Activated naive CD8-positive, alpha-beta T cell (primary cell): ENCODE results near the gene CFAP100.

Experiments used
- H3K27ac Mint-ChIP-seq: one replicate; pipeline ENCODE4 v1.8.0; 2021; ENCODE audit warnings: mixed read lengths
- H3K27me3 Mint-ChIP-seq: one replicate; pipeline ENCODE4 v1.8.0; 2021; ENCODE audit warnings: mixed read lengths
- H3K36me3 Mint-ChIP-seq: one replicate; pipeline ENCODE4 v1.8.0; 2021; ENCODE audit warnings: mixed read lengths
- H3K4me1 Mint-ChIP-seq: one replicate; pipeline ENCODE4 v1.8.0; 2021; ENCODE audit warnings: low read depth, mixed read lengths
- H3K4me3 Mint-ChIP-seq: one replicate; pipeline ENCODE4 v1.8.0; 2021; ENCODE audit warnings: mild to moderate bottlenecking, mixed read lengths
- H3K9me3 Mint-ChIP-seq: one replicate; pipeline ENCODE4 v1.8.0; 2021; ENCODE audit warnings: low read depth, mixed read lengths

Gene CFAP100

DNA sequence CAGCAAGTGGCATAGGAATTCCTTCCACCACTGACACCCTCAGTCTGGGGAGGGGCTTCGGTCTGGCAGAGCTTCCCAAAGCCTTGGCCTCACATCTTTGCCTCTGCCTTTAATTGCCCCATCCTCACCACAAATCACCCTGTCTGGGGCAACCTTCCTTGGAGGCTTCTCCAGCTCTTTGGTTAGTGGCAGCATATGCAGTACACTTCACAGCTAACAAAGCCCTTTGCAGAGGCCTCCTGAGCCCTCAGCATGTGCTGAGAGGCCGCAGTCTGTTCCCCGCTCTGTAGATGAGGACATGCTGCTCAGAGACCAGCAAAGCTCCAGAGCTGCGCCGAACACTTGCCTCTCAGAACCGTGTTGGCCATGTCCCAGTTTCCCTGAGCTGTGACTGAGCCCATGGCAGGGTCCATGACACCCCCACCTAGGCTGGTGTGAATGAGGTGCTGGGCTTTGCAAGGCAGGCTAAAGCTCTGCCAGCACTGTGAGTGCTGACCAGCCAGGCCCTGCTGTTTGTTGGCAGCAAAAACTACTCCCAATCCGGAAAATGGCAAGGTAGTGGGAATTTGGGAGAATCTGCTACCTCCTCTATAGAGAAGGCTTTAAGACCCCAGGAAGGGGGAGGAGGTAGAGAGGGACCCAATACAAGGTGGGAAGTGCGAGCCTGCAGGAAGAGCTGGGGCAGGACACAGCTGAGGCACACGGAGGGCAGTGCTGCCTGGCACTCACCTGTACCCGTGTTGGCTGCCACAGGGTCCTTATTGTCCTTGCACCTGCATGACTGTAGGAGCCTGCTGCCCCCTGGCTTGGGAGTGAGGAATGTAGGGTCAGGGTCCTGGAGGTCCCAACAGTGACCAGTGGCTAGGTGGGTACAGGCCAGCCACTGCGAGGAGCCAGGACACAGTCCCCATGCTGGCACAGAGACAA lies 29.1 kb upstream of the CFAP100 start:
- no peaks in the 10 kb centered on the region for H3K9me3 Mint-ChIP-seq
- H3K27me3 Mint-ChIP-seq, result peaks cover 8% of the 10 kb centered on the region
- H3K27ac Mint-ChIP-seq, result no peak overlapping the region
- no peaks in the 10 kb centered on the region for H3K36me3 Mint-ChIP-seq
- H3K4me1 Mint-ChIP-seq, result no peaks in the 10 kb centered on the region
- H3K4me3 Mint-ChIP-seq, result no peak overlapping the region

DNA sequence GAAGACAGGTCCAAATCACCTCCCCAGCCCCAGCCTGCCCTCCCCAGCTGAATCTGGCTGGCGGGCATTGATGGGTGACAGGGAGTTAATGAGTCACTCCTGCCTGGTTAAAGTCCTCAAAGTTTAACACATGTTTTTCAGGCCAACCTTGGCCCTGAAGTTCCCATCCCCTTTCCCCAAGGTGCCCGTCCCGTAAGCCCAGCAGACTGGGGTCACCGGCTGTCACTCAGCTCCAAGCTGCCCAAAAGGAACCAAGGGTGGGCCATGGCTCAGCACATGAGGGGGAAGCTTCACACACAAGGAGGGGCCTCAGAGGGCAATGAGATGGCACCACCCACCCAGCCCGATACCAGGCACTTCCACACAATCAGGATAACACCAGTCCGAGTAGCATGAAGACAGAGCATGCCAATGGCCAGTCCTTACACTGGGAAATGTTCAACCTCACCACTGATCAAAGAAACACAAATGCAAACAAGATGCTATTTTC lies 27.3 kb upstream of the CFAP100 start:
- Mint-ChIP-seq H3K36me3 (no peaks in the 10 kb centered on the region), H3K9me3 (no peaks in the 10 kb centered on the region), H3K27ac (no peak overlapping the region), H3K4me3 (no peak overlapping the region), H3K4me1 (no peaks in the 10 kb centered on the region), H3K27me3 (peaks cover 1% of the 10 kb centered on the region)

- Mint-ChIP-seq H3K27me3 (no peaks in the 10 kb centered on the region), H3K4me3 (no peak overlapping the region), H3K27ac (no peak overlapping the region), H3K36me3 (no peaks in the 10 kb centered on the region), H3K9me3 (no peaks in the 10 kb centered on the region), H3K4me1 (no peaks in the 10 kb centered on the region)
These were observed 25.2 kb upstream of the CFAP100 start for GRCh38 chr3:126369490-126369889.

DNA sequence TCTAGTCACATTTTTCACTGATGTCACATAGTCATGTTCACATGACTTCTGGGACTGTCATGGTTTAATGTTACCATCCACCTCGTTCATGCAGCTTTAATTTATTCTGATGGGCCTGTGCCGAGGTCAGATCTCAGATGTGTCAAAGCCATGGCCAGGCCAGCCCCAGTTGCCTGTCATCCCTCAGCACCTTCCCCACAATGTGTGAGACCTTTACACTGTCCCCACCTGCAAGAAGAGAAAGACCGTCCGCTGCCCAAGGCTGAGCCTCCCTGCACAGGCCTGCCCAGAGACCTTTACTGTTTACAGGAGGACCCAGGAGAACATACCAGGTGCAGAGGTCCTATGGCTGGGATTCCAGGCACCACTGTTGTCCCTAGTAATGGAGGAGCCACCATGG lies 24.7 kb upstream of the CFAP100 start:
- H3K27me3 Mint-ChIP-seq, result no peaks in the 10 kb centered on the region
- no peaks in the 10 kb centered on the region for H3K4me1 Mint-ChIP-seq
- H3K4me3 Mint-ChIP-seq, result no peak overlapping the region
- H3K36me3 Mint-ChIP-seq, result no peaks in the 10 kb centered on the region
- H3K9me3 Mint-ChIP-seq, result no peaks in the 10 kb centered on the region
- no peak overlapping the region for H3K27ac Mint-ChIP-seq

DNA sequence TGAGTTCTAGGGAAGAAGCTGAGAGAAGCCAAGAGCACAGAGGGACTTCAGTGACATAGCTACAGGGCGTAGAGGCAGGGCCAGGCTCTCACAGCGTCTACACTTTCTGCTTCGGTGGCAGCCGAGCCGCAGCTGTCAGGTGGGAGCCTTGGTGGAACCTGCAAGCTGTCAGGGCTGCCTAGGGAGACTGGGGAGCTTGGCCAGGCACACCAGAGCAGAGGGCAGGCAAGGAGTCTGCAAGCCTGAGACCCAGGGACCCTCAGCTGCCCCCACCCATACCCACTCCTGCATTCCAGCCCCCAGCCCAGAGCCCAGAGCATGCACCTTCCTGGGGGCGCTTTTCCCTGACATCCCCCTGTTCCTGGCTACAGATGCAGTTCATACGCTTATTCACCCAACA lies 24.1 kb upstream of the CFAP100 start:
- Mint-ChIP-seq H3K27ac (no peak overlapping the region), H3K36me3 (no peaks in the 10 kb centered on the region), H3K4me1 (no peaks in the 10 kb centered on the region), H3K27me3 (no peaks in the 10 kb centered on the region), H3K4me3 (no peak overlapping the region), H3K9me3 (no peaks in the 10 kb centered on the region)

DNA sequence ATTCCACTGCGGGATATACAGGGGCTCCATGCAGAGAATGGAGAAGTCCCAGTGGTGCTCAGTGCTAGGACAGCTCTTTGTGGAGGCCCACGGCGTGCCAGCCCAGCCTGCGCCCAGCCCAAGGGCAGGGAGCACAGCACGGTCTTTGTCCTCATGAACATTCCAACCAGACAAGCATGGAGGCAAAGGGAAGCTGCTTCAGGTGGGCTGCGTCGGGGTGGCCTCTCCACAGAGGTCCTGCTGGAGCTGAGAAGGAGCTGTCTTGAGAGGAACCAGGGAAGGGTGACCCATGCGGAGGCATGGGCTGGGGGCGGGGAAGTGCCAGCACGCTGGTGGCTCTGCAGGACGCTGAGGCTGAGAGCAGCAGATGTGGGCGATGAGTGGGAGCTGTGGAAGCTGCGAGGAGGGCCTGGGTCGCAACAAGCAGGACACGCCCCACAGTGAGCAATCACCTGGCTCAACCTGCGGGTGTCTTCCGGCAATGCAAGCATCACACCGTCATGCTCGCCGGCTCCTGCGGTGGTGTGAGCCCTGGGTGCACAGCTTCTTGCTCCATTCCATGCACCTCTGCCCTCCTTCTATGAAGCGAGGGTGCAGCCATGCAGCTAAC lies 23.5 kb upstream of the CFAP100 start:
- Mint-ChIP-seq H3K36me3 (no peaks in the 10 kb centered on the region), H3K27ac (no peak overlapping the region), H3K27me3 (no peaks in the 10 kb centered on the region), H3K4me1 (no peaks in the 10 kb centered on the region), H3K9me3 (no peaks in the 10 kb centered on the region), H3K4me3 (no peak overlapping the region)

- Mint-ChIP-seq H3K27me3 (no peaks in the 10 kb centered on the region), H3K4me3 (no peak overlapping the region), H3K9me3 (no peaks in the 10 kb centered on the region)
These were observed 22.1 kb upstream of the CFAP100 start for GRCh38 chr3:126372413-126373145.

GRCh38 chr3:126373146-126373613 lies 21.5 kb upstream of the CFAP100 start:
- Mint-ChIP-seq H3K36me3 (no peaks in the 10 kb centered on the region), H3K9me3 (no peaks in the 10 kb centered on the region), H3K27me3 (no peaks in the 10 kb centered on the region), H3K4me1 (no peaks in the 10 kb centered on the region), H3K4me3 (no peak overlapping the region), H3K27ac (no peak overlapping the region)

More at GRCh38 chr3:126372413-126373145, 22.1 kb upstream of the CFAP100 start:
- Mint-ChIP-seq H3K36me3 (no peaks in the 10 kb centered on the region), H3K27ac (no peak overlapping the region), H3K4me1 (no peaks in the 10 kb centered on the region)

- no peak overlapping the region for H3K4me3 Mint-ChIP-seq
- no peaks in the 10 kb centered on the region for H3K4me1 Mint-ChIP-seq
- no peaks in the 10 kb centered on the region for H3K36me3 Mint-ChIP-seq
- H3K9me3 Mint-ChIP-seq, result no peaks in the 10 kb centered on the region
- no peak overlapping the region for H3K27ac Mint-ChIP-seq
- H3K27me3 Mint-ChIP-seq, result no peaks in the 10 kb centered on the region
These were observed 20.8 kb upstream of the CFAP100 start for GRCh38 chr3:126373682-126374601.

- Mint-ChIP-seq H3K4me3 (no peak overlapping the region), H3K27ac (no peak overlapping the region), H3K36me3 (no peaks in the 10 kb centered on the region), H3K4me1 (no peaks in the 10 kb centered on the region), H3K27me3 (peaks cover 3% of the 10 kb centered on the region), H3K9me3 (no peaks in the 10 kb centered on the region)
These were observed 18.8 kb upstream of the CFAP100 start for GRCh38 chr3:126375835-126376331.

- Mint-ChIP-seq H3K27me3 (peaks cover 3% of the 10 kb centered on the region), H3K36me3 (no peaks in the 10 kb centered on the region), H3K4me1 (no peaks in the 10 kb centered on the region), H3K27ac (no peak overlapping the region), H3K4me3 (no peak overlapping the region), H3K9me3 (no peaks in the 10 kb centered on the region)
These were observed 18.3 kb upstream of the CFAP100 start for GRCh38 chr3:126376444-126376843.

- Mint-ChIP-seq H3K4me1 (no peaks in the 10 kb centered on the region), H3K9me3 (no peaks in the 10 kb centered on the region), H3K4me3 (no peak overlapping the region), H3K36me3 (no peaks in the 10 kb centered on the region), H3K27me3 (peaks cover 5% of the 10 kb centered on the region), H3K27ac (no peak overlapping the region)
These were observed 17.5 kb upstream of the CFAP100 start for GRCh38 chr3:126377211-126377610.

- H3K9me3 Mint-ChIP-seq, result no peaks in the 10 kb centered on the region
- H3K36me3 Mint-ChIP-seq, result no peaks in the 10 kb centered on the region
- no peak overlapping the region for H3K27ac Mint-ChIP-seq
- no peaks in the 10 kb centered on the region for H3K4me1 Mint-ChIP-seq
- H3K4me3 Mint-ChIP-seq, result no peak overlapping the region
- H3K27me3 Mint-ChIP-seq, result peaks cover 7% of the 10 kb centered on the region
These were observed 16.4 kb upstream of the CFAP100 start for GRCh38 chr3:126378341-126378751.
